GM10266 (cell line): ENCODE data around the gene ZBTB16.
"Not testable (repeated sequence)": the region's sequence is repeated elsewhere in the genome, so short reads cannot be mapped to it uniquely, and the experiment has no call there.

Source experiments
- DNase-seq: peaks from one replicate; pipeline ENCODE4 v3.0.0; 2012; ENCODE audit errors: extremely low spot score
- CTCF ChIP-seq: IDR thresholded peaks from 2 replicates; pipeline ENCODE4 v1.5.1; 2012; ENCODE audit warnings: mild to moderate bottlenecking, low read depth; ENCODE audit not compliant: control insufficient read depth, insufficient read depth; ENCODE audit errors: missing control alignments

Gene ZBTB16

GRCh38 chr11:114040706-114041211 lies 18.8 kb upstream of the ZBTB16 start:
- TF ChIP-seq CTCF = no peak
- DNase-seq = no peak

GRCh38 chr11:114042234-114042633 lies 17.3 kb upstream of the ZBTB16 start:
- DNase-seq = no peak
- TF ChIP-seq CTCF = no peak

- no peak for DNase-seq
- no peak for TF ChIP-seq CTCF
Measured at GRCh38 chr11:114044042-114044871, 15.3 kb upstream of the ZBTB16 start.

GRCh38 chr11:114047327-114047726 lies 12.2 kb upstream of the ZBTB16 start:
- DNase-seq = no peak
- no peak for TF ChIP-seq CTCF

- no peak for TF ChIP-seq CTCF
- DNase-seq = no peak
Measured at GRCh38 chr11:114049050-114049449, 10.5 kb upstream of the ZBTB16 start.

- not testable (repeated sequence) for DNase-seq
Measured at GRCh38 chr11:114049766-114050165, 9.7 kb upstream of the ZBTB16 start.

GRCh38 chr11:114050258-114050927 lies 9.1 kb upstream of the ZBTB16 start:
- no peak for DNase-seq
- no peak for TF ChIP-seq CTCF
